Measurements from ENCODE around the gene DOK3. TPM values are rescaled to one million over a fixed set of nuclear protein-coding genes. Genes with fewer than 3 reads are reported as not detected.

Gene DOK3
- total RNA-seq, 1 donor from 2014 or later, result 16.3 TPM

DNA sequence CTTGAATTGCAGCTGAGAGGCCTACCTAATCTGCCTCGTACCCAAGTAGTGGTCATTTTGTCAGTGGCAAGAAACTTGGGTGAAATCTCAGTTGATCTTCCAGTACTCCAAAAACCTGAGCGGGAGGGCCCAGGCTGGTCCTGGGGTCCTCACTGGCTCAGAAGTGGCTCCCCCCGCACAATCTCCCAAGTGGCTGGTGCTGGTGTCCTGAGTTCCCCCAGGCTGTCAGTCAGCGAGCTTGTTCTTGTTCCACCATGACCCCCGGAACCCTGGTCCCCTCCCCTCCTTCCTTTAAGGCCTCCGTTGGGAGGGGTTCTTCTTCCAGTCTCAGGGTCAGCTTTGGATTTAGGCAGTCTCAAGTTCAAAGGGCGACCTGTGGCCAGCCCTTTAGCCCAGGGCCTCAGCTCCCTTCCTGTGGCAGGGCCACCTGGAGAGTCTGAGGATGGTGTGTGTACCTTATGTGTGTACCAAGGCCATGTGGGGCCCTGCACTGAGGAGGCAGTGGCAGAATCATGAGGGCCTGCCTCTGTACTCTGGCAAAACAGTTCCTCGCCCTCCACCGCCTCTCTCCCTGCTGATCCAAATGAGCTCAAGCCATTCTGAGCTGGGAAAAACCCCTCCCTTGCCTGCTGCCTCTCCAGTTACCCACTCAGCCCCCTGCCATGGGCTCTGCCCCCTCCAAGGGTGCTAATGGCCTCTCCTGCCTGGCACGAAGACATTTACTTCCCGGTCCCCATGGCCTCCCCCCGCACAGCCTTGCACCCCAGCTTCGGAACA lies 31.7 kb downstream of the DOK3 start:
- Mint-ChIP-seq H3K4me1 (ENCODE audit: low read depth, unreplicated experiment) (peaks cover 58% of the 10 kb centered on the region), H3K36me3 (ENCODE audit: low read depth, unreplicated experiment) (peaks cover 10% of the 10 kb centered on the region), H3K4me3 (ENCODE audit: unreplicated experiment) (peak overlapping the region; percentile 60), H3K27me3 (ENCODE audit: low read depth, unreplicated experiment) (no peaks in the 10 kb centered on the region), H3K9me3 (ENCODE audit: unreplicated experiment) (no peaks in the 10 kb centered on the region), H3K27ac (ENCODE audit: unreplicated experiment) (peak overlapping the region; percentile 89)
- Histone ChIP-seq H3K27ac (ENCODE audit: low read depth, low read length) (no peak overlapping the region), H3K4me3 (ENCODE audit: insufficient read depth, low read depth, low read length) (no peak overlapping the region), H3K9me3 (ENCODE audit: insufficient read depth, low read depth, low read length) (no peaks in the 10 kb centered on the region), H3K79me2 (ENCODE audit: insufficient read depth, low read length) (peaks cover 1% of the 10 kb centered on the region), H3K36me3 (ENCODE audit: insufficient read depth, low read length) (no peaks in the 10 kb centered on the region), H3K4me2 (ENCODE audit: low read length) (no peak overlapping the region), H3K4me1 (ENCODE audit: insufficient read depth, low read length) (peaks cover 36% of the 10 kb centered on the region), H2AFZ (ENCODE audit: low read depth, low read length) (no peak overlapping the region), H4K20me1 (ENCODE audit: insufficient read depth, low read length) (peaks cover 44% of the 10 kb centered on the region), H3K27me3 (ENCODE audit: insufficient read depth, low read length) (no peaks in the 10 kb centered on the region), H3K9ac (ENCODE audit: low read length) (no peak overlapping the region)
- DNase-seq (ENCODE audit: low read depth) (no peak), FAIRE-seq (no peak)
- TF ChIP-seq EZH2 (IDR thresholded peaks at IDR 0.05; ENCODE audit: insufficient read depth, low read length) (no peak), CTCF (IDR thresholded peaks at IDR 0.05; ENCODE audit: insufficient read depth, low read depth, low read length) (no peak)

GRCh38 chr5:177476531-177477233 lies 32.9 kb downstream of the DOK3 start:
- Mint-ChIP-seq H3K4me3 (ENCODE audit: unreplicated experiment) (no peak overlapping the region), H3K36me3 (ENCODE audit: low read depth, unreplicated experiment) (peaks cover 6% of the 10 kb centered on the region), H3K27me3 (ENCODE audit: low read depth, unreplicated experiment) (no peaks in the 10 kb centered on the region), H3K27ac (ENCODE audit: unreplicated experiment) (peak overlapping the region; percentile 92), H3K9me3 (ENCODE audit: unreplicated experiment) (no peaks in the 10 kb centered on the region), H3K4me1 (ENCODE audit: low read depth, unreplicated experiment) (peaks cover 49% of the 10 kb centered on the region)
- no peak overlapping the region for H3K9ac ChIP-seq (ENCODE audit: low read length)
- FAIRE-seq (no peak), DNase-seq (ENCODE audit: low read depth) (peak; percentile 74)
- H3K27me3 ChIP-seq (ENCODE audit: insufficient read depth, low read length), result no peaks in the 10 kb centered on the region
- no peaks in the 10 kb centered on the region for H3K36me3 ChIP-seq (ENCODE audit: insufficient read depth, low read length)
- H3K79me2 ChIP-seq (ENCODE audit: insufficient read depth, low read length), result peaks cover 14% of the 10 kb centered on the region
- no peak overlapping the region for H2AFZ ChIP-seq (ENCODE audit: low read depth, low read length)
- no peak overlapping the region for H3K4me3 ChIP-seq (ENCODE audit: insufficient read depth, low read depth, low read length)
- H3K9me3 ChIP-seq (ENCODE audit: insufficient read depth, low read depth, low read length), result no peaks in the 10 kb centered on the region
- H3K27ac ChIP-seq (ENCODE audit: low read depth, low read length), result no peak overlapping the region
- no peak overlapping the region for H3K4me2 ChIP-seq (ENCODE audit: low read length)
- H4K20me1 ChIP-seq (ENCODE audit: insufficient read depth, low read length), result peaks cover 42% of the 10 kb centered on the region
- TF ChIP-seq EZH2 (IDR thresholded peaks at IDR 0.05; ENCODE audit: insufficient read depth, low read length), result no peak
- no peak for TF ChIP-seq CTCF (IDR thresholded peaks at IDR 0.05; ENCODE audit: insufficient read depth, low read depth, low read length)
- H3K4me1 ChIP-seq (ENCODE audit: insufficient read depth, low read length), result peaks cover 37% of the 10 kb centered on the region
